Measurements from ENCODE around the gene ISM2.

The ISM2 gene

DNA sequence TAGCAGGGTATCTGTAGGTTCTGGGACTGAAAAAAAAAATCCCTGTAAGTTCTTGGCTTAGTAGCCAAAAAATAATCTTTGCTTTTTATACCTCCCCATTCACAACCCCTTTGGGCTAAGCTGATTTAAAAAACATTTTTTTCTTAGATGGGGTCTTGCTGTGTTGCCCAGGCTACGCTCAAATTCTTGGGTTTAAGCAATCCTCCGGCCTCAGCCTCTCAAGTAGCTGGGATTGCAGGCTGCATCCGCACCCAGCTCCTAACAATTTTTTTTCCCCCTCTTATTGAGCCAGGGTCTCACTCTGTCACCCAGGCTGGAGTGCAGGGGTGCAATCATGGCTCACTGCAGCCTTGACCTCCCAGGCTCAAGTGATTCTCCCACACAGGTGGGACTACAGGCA is 9.1 kb upstream of the ISM2 start:
- DNase-seq: no peak

DNA sequence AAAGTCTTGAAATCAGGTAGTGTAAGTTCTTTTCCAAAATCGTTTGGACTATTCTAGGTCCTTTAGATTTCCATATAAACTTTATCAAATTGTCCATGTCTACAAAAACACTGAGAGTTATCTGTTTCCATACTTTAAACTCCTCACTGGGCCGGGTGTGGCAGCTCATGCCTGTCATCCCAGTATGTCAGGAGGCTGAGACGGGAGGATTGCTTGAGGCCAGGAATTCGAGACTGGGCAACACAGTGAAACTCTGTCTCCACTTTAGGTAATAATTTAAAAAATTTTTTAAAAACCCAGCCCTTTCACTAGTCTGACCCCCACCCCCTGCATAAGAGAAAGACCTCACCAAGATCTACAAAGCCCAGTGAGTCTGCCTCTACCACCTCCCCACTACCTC is 6.4 kb upstream of the ISM2 start:
- DNase-seq: no peak

- DNase-seq: no peak
These were observed 4.5 kb upstream of the ISM2 start for GRCh38 chr14:77503138-77503537.

DNA sequence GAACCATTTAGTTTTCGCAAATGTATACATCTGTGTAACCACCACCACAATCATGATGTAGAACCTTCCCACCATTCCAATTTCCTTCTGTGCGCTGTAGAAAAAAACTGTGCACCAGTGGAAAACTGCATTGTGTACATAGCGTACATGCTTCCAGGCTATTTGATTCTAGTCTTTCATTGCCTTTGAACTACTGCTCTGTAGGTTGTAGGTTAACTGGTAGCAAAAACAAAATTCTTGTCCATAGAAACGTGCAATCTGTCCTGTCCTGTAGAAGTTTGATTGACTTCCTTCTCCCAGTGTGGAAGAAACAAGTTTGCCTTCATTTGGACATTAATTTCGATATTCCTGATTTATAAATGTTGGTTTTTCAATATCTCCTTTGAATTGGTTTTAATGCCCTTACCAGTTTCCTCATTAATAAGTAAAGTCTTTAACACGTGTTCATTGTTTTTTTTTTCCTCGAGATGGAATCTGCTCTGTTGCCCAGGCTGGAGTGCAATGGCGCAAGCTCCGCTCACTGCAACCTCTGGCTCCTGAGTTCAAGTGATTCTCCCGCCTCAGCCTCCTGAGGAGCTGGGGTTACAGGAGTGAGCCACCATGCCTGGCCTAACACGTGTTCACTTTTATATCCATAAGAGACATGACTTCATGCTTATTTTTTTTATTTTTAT is 3.6 kb upstream of the ISM2 start:
- DNase-seq: no peak

DNA sequence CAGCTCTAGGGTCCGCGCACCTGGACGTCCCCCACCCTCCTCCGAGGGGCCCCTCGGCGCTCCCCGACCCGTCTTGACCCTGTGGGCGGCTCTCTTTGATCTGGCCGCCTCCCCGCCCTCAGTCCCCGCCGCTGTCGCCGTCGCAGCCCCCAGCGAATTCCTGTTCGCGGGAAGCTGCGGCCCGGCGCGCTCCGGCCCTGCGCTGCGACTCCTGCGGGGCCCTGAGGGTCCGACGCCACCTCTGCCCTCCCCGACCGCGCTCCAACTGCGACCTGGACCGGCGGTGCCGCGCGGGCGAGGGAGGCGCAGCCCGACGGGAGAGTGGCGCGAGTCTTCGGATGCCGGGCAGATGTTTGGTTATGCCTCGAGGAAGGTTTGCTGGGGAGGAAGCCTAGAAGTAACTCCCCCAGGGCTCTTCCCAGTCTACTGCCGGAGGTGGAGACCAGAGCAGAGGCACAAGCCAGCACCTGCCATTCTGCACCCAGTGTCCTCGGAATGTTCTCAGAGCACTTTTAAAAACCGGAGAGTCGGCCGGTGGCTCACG is 440 bp upstream of the ISM2 start:
- no peak for DNase-seq

DNA sequence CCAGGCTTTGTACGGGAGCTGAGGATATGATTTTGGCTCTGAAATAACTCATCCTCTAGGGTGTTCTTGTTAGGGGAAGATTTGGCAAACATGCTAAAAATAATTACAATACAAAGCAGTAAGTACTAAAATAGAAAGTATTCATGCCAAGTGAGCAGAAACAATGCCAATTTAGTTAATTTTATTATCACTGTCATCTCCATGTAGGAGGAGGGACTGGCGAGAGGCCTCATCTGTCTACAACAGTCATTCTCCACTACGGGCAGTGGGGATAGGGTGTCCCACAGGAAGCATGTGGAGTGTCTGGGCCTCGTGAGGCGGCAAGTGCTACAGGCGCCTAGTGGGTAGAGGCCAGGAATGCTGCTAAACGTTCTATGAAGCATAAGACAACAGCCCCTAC is 3.3 kb downstream of the ISM2 start:
- no peak for DNase-seq

- DNase-seq: no peak
These were observed 7.6 kb downstream of the ISM2 start for GRCh38 chr14:77491056-77491455.

DNA sequence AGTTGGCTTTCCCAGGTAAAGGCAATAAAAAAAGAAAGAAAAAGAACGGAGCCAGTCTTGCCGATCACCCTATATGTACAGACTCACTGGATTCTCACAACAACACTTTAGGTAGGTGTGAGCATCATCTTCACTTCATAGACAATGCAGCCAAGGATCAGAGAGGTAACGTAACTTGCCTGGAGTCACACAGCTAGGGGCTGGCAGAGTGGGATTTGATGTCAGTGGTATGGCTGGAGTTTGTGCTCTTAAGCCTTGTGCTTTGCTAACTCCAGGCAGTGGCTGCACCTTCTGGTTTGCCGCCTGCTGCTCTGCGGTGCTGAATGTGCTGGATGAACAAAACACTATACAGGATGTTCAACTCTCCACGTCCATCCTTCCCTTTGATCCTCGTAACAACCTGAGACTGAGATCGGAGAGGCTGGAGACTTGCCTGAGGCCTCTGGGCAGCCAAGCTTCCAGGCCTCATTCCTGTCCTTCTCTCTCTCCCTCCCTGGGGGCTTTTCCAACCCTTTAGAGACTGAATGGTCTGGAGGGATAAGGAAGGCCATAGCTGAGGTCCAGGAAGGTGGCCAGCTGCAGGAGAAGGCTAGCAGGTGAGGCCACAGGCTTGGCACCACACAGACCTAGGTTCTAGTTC is 8.1 kb downstream of the ISM2 start:
- DNase-seq: no peak

- DNase-seq: no peak
These were observed 9.6 kb downstream of the ISM2 start for GRCh38 chr14:77489041-77489440.

- DNase-seq: no peak
These were observed 10.1 kb downstream of the ISM2 start for GRCh38 chr14:77488558-77488957.

DNA sequence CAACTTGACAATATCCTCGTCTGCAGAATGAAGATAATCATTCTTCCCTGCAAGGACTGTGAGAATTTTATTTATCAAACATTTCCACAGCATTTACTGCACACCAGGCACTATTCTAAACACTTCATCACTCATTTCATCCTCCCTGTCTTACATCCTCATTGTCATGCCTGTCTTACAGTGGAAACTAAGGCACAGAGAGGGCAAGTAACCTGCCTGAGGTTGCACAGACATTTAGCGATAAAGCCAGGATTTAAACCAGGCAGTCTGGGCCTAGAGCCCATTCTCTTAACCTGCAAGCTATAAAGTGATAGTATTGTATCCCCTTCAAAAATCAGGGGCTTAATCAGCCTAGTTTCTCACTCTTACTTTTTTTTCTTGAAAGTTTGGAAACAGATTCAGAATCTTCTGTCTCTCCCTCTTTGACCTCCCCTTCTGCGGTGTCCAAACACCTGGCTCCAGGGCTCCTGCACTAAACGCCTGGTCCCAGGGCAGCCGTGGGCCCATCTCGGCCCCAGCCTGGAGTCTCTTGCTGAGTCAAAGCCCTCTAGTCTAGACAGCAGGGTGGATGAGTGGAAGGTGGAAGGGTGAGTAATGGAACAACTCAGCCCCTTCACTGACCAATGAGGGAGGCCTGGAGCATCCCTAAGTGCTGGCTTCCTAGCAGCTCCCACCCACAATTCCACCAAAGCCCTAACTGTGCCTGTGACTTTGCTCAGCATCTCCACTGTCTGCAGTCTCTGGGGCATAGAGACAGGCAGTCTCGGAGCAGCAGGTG is 12.5 kb downstream of the ISM2 start:
- no peak for DNase-seq

GRCh38 chr14:77485256-77485655 is 13.4 kb downstream of the ISM2 start:
- no peak for DNase-seq

- DNase-seq: no peak
These were observed 16.2 kb downstream of the ISM2 start for GRCh38 chr14:77482422-77482821.

DNA sequence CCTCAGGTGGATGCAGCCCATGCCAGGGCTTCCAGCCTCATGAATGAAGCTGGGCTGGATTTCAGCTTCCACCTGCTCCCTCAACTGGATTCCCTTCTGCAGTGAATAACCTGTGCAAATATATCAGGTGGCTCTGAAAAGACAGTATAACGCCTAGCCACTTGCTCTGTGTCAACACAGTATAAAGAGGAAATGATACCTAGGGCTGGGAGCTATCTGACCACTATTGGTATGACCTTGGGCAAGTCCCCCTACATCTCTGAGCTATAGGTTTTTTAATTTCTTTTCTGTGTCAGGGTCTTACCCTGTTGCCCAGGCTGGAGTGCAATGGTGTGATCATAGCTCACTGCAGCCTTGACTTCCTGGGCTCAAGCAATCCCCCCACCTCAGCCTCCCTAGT is 19.8 kb downstream of the ISM2 start:
- DNase-seq: no peak

GRCh38 chr14:77478029-77478428 is 20.6 kb downstream of the ISM2 start:
- DNase-seq: no peak

DNA sequence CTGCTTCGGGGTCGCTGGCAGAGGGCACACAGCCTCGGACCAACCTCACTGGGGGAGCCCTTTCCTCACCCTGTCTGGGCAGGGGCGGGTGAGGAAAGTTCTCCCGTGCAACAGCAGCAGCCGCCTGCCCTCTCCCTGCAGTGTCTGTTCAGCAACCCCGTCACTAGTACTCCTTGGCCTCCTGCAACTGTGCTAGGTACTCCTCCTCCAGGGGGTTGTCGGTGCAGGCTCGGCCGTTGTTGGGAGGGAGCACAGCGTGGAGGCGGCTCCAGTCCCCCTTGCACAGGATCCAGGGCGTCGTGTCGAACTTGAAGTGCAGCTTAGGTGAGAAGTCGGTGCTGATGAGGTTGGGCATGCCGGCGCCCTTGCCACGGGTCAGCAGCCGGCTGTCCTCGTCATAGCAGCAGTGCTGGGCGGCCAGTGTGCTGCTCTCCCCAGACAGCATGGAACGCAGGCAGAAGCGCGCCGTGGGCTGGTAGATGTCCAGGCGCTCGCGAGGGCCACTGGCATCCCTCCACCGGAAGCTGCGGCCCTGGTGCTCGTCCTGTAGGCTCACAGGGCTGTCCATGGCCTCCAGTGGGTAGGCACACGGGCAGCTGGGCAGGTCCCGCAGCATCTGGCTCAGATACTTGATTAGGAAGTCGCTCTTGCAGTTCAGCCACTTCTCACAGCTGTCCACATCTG is 23.0 kb downstream of the ISM2 start:
- no peak for DNase-seq

GRCh38 chr14:77474479-77475177 is 24.0 kb downstream of the ISM2 start:
- no peak for DNase-seq

DNA sequence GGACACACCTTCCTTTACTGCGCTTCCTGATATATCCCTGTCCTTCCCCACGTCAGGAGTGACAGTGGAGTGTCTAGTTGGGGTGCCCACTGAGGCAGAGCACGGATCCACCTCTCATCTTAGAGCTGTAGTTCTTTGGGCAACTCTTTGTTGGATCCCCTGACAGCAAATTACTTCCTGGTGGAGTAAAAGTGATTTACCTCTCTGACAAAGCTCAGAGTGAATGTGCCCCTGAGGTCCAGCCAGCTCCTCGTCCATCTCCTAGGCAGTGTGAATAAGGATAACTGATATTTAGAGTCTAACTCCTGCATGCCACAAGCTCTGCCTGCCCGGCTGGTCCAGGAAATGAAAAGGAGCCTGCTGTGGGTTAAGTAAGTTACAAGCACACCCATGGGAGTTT is 24.7 kb downstream of the ISM2 start:
- DNase-seq: no peak

GRCh38 chr14:77470224-77470870 is 28.3 kb downstream of the ISM2 start:
- DNase-seq: no peak

GRCh38 chr14:77469539-77469938 is 29.1 kb downstream of the ISM2 start:
- no peak for DNase-seq

GRCh38 chr14:77469067-77469505 is 29.5 kb downstream of the ISM2 start:
- DNase-seq: no peak

DNA sequence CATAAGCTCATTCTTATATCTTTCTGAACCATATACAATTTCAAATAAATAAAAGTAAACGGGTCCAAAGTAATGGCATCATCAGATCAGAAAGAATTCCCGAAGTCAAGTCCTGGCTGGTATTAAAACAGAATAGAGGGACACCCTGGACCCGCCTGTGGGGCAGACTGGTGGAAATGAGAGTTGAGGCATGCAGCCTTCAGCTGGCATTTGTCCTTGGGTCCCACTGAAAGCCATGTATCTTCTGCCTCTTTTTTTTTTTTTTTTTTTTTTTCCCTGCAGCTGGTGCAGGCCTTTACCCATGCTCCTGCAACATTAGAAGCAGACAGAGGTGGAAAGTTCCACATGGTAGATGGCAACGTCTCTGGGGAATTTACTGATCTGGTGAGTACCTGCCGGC is 30.8 kb downstream of the ISM2 start:
- no peak for DNase-seq

Data from cerebellar nuclear complex (tissue), 1 donor.